ENCODE measurements around the gene OR1E1. TPM values are rescaled to one million over a fixed set of nuclear protein-coding genes. Genes with fewer than 3 reads are reported as not detected.
"Not testable (repeated sequence)": the region's sequence is repeated elsewhere in the genome, so short reads cannot be mapped to it uniquely, and the experiment has no call there.

The OR1E1 gene
- total RNA-seq, 3 donors from 2014 or later = not detected

DNA sequence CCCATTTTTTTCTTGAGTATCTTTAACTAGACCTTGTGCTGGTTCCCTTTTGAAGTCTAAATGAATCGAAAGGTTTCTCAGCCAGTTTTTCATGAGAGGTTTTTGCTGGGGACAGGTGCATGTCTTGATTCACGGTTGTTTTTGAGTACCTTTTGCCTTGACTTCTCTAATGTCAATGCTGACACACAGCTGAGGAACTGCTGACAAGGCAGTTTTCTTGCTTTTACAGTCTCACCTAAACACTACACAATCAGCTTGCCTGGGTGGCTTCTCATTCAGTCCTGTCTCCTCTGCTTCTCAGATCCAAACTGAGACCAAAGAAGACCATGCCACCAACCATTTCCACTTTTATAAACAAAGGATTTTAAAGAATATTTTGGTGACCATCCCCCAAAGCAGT lies 20.0 kb upstream of the OR1E1 start:
- TF ChIP-seq POLR2A (IDR thresholded peaks at IDR 0.05) (no peak), POLR2AphosphoS5 (IDR thresholded peaks at IDR 0.05) (no peak)
- TF ChIP-seq, protein P1, sequence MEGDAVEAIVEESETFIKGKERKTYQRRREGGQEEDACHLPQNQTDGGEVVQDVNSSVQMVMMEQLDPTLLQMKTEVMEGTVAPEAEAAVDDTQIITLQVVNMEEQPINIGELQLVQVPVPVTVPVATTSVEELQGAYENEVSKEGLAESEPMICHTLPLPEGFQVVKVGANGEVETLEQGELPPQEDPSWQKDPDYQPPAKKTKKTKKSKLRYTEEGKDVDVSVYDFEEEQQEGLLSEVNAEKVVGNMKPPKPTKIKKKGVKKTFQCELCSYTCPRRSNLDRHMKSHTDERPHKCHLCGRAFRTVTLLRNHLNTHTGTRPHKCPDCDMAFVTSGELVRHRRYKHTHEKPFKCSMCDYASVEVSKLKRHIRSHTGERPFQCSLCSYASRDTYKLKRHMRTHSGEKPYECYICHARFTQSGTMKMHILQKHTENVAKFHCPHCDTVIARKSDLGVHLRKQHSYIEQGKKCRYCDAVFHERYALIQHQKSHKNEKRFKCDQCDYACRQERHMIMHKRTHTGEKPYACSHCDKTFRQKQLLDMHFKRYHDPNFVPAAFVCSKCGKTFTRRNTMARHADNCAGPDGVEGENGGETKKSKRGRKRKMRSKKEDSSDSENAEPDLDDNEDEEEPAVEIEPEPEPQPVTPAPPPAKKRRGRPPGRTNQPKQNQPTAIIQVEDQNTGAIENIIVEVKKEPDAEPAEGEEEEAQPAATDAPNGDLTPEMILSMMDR (IDR thresholded peaks at IDR 0.05) = no peak
- Histone ChIP-seq H3K27ac (no peak overlapping the region), H3K27me3 (no peaks in the 10 kb centered on the region), H3K4me3 (no peak overlapping the region), H3K4me1 (no peaks in the 10 kb centered on the region), H3K36me3 (no peaks in the 10 kb centered on the region), H3K9me3 (no peaks in the 10 kb centered on the region)
- no peak for DNase-seq (ENCODE audit: low spot score in 2 of 2)
- intact Hi-C loops (cut with DNase I; ENCODE audit: low total_unique reads) = no loop called here

DNA sequence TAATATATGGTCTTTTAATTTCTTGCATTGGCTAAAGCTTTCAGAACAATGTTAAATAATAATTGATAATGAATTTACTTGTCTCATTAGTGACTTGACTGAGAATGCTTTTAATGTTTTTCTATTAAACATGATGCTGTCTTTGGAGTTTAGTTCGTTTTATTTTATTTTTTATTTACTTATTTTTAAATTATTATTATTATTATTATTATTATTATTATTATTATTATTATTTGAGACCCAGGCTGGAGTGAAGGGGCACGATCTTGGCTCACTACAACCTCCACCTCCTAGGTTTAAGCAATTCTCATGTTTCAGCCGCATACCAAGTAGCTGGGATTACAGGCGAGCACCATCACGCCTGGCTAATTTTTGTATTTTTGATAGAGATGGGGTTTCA lies 17.4 kb upstream of the OR1E1 start:
- no peak for TF ChIP-seq POLR2A (IDR thresholded peaks at IDR 0.05)
- TF ChIP-seq POLR2AphosphoS5 (IDR thresholded peaks at IDR 0.05) = no peak
- TF ChIP-seq, protein P1 (IDR thresholded peaks at IDR 0.05) = no peak
- Histone ChIP-seq H3K9me3 (no peaks in the 10 kb centered on the region), H3K27me3 (no peaks in the 10 kb centered on the region), H3K4me1 (no peaks in the 10 kb centered on the region), H3K4me3 (no peak overlapping the region), H3K36me3 (no peaks in the 10 kb centered on the region), H3K27ac (no peak overlapping the region)
- no peak for DNase-seq (ENCODE audit: low spot score in 2 of 2)
- intact Hi-C loops (cut with DNase I; ENCODE audit: low total_unique reads) = no loop called here

DNA sequence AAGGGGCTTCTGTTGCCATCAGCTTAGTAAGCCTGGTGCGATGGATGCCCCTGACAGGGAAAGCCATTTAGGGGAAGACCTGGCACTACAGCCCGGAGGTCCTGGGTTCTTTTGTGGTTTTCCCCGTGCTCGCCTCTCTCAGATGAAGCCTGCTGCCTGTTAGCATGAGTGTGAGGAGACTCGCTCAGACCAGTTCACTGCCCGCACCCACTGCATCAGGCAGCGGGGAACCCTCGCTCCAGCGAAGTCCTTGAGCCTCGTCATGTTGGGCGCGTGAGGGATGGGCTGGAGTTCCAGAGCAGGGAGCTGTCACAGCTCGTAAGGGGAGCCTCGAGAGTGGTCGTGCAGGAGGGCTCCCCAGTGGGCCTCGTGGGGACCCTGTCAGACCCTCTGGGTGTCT lies 14.0 kb upstream of the OR1E1 start:
- H3K36me3 ChIP-seq; intact Hi-C loops (cut with DNase I; ENCODE audit: low total_unique reads); DNase-seq (ENCODE audit: low spot score in 2 of 2); H3K27me3 ChIP-seq; H3K4me1 ChIP-seq; H3K27ac ChIP-seq; H3K4me3 ChIP-seq: not testable (repeated sequence)
- peaks cover 5 to 15% of the 10 kb centered on the region in 2 donors for H3K9me3 ChIP-seq

DNA sequence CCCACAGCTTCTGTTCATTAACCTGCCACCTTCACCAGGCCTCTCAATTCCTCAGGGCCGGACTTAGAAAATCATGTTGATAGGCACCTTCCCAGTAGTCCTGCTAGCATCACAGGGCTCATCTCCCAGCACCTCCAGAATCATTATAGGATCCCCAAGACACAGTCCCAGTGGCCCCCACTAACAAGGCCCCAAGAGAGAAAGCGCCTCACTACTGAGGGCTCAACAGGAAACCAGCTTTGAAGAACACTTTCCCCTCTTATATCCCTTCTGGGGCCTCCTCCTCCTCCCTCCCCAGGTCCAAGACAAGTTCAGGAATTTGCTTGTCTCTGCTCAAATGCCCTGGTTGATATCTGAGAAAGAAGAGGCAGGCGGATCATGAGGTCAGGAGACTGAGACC lies 12.9 kb upstream of the OR1E1 start, which contains the start of gene OR3A3:
OR3A3 (plus strand) TSS at position 301 of the 400 bp plus-strand sequence.
- H3K9me3 ChIP-seq = peaks cover 5 to 24% of the 10 kb centered on the region in 2 donors
- TF ChIP-seq, protein P1 (IDR thresholded peaks at IDR 0.05) = no peak
- TF ChIP-seq POLR2AphosphoS5 (IDR thresholded peaks at IDR 0.05) = no peak
- no peak for TF ChIP-seq POLR2A (IDR thresholded peaks at IDR 0.05)
- DNase-seq (ENCODE audit: low spot score in 2 of 2) = no peak
- H3K4me1 ChIP-seq = no peaks in the 10 kb centered on the region
- no peak within 1 kb of the TSS for H3K4me3 ChIP-seq
- no peaks in the 10 kb centered on the region for H3K36me3 ChIP-seq
- H3K27me3 ChIP-seq = no peaks in the 10 kb centered on the region
- intact Hi-C loops (cut with DNase I; ENCODE audit: low total_unique reads) = no loop called here
- no peak within 1 kb of the TSS for H3K27ac ChIP-seq

DNA sequence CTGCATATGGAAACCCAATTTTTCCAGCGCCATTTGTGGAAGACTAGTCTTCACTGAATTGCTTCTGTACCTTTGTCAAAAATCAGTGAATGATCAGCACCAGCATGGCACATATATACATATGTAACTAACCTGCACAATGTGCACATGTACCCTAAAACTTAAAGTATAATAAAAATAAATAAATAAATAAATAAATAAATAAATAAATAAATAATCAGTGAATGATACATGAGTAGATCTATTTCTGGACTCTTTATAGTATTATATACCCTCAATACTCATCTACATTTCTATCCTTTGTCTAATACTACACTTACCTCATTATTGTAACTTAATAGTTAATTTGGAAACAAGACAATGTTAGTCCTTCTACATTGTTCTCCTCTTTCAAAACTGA lies 5.6 kb upstream of the OR1E1 start:
- not testable (repeated sequence) for H3K27ac ChIP-seq; H3K27me3 ChIP-seq; H3K4me1 ChIP-seq; H3K36me3 ChIP-seq; DNase-seq (ENCODE audit: low spot score in 2 of 2); H3K4me3 ChIP-seq
- peaks cover 5 to 33% of the 10 kb centered on the region in 2 donors for H3K9me3 ChIP-seq
- intact Hi-C loops (cut with DNase I; ENCODE audit: low total_unique reads) = loop anchor here (10.0 kb wide), 1 partner anchor 619 kb away; no protein-coding TSS in a partner anchor

DNA sequence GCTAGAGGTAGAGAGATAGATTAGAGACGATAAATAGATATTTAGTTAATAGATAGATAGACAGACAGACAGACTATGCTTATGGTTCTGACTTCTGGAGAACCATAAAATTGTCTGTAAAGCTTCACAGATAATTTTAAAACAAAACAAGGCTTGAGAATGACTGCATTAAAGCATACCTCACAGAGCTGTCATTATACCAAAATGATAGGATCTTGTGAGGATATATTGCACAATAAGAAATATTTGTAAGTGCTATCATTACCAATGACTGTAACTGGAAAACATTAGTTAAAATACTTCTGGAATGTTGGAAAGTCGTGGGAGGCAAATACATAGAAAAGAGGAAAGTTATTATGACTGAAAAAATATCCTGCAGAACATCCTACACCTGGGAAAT lies 3.6 kb upstream of the OR1E1 start:
- no peaks in the 10 kb centered on the region for H3K36me3 ChIP-seq
- no peak for DNase-seq (ENCODE audit: low spot score in 2 of 2)
- TF ChIP-seq, protein P1 (IDR thresholded peaks at IDR 0.05) = no peak
- TF ChIP-seq POLR2A (IDR thresholded peaks at IDR 0.05) = no peak
- TF ChIP-seq POLR2AphosphoS5 (IDR thresholded peaks at IDR 0.05) = no peak
- no peak overlapping the region for H3K4me3 ChIP-seq
- intact Hi-C loops (cut with DNase I; ENCODE audit: low total_unique reads) = loop anchor here (10.0 kb wide), 1 partner anchor 617 kb away; no protein-coding TSS in a partner anchor
- H3K27me3 ChIP-seq = no peaks in the 10 kb centered on the region
- H3K9me3 ChIP-seq = peaks cover 0 to 17% of the 10 kb centered on the region in 2 donors
- no peaks in the 10 kb centered on the region for H3K4me1 ChIP-seq
- no peak overlapping the region for H3K27ac ChIP-seq

Measured in breast epithelium (tissue), 4 donors.